Sciatic nerve (tissue), 2 donors: Measurements from ENCODE around the gene ATXN7L3. TPM values are rescaled to one million over a fixed set of nuclear protein-coding genes. Genes with fewer than 3 reads are reported as not detected.

ENCODE experiments used
- ATAC-seq: fragments of 200-7000 bp; cut with Tn5 transposase; one replicate; pipeline ENCODE4 v1.9.1; 2020; ENCODE audit warnings: mild to moderate bottlenecking, moderate library complexity
- DNase-seq: peaks from one replicate; pipeline ENCODE4 v3.0.0-alpha.2; 2020; ENCODE audit warnings: low spot score
- intact Hi-C: fragments of 100-400 bp; cut with DNase I; formaldehyde crosslinking; loops from one replicate; pipeline ENCODE4 v1.14.2; 2022
- total RNA-seq: library from RNA; stranded (reverse); fragmentation: NEBNext Ultra II Directional; extraction: Animal tissue kit (Norgen Biotek cat#: 25700); gene quantifications from one replicate; pipeline ENCODE4 v1.2.1, GENCODE V29; 2021
- donor health status: DM: no; HTN: no; CAD: no.
- donor health status: DM: no; HTN: no; CAD: no.

Gene ATXN7L3
- total RNA-seq, 1 donor from 2014 or later, result 59.8 TPM

DNA sequence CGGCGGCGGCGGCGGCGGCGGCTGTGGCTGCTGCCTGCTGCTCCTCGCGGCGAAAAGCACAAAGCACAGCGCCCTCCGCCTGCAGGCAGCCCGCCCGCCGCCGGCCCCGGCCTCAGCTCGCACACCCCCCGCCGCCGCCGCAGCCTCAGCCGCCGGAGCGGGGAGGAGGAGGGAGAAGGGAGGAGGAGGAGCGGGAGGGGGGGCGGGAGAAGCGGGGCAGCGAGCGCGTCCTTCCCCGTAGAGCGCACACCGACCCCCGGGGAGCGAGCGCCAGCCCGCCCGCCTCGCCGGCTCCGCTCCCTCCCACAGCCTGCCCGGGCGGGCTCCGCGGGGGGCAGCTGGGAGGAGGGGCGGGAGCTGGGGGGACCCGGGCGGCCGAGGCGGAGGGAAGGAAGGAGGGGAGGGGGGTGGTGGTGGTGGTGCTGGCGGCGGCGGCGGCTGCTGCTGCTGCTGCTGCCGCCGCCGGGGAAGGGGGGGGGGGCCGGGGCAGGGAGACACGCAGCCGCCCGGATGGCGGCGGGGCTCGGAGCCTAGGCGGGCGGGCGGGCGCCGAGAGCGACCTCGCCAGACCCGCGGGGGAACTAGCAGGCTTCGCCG, 20.0 kb upstream of the ATXN7L3 start, which contains the start of gene UBTF:
Gene UBTF (minus strand): TSS at position 60 of the 597 bp plus-strand sequence. CDS start 1,446 bp downstream, outside the sequence.
- ATAC-seq (peak; percentile 7), DNase-seq (peak; percentile 85)
- intact Hi-C loops, result no loop called here

DNA sequence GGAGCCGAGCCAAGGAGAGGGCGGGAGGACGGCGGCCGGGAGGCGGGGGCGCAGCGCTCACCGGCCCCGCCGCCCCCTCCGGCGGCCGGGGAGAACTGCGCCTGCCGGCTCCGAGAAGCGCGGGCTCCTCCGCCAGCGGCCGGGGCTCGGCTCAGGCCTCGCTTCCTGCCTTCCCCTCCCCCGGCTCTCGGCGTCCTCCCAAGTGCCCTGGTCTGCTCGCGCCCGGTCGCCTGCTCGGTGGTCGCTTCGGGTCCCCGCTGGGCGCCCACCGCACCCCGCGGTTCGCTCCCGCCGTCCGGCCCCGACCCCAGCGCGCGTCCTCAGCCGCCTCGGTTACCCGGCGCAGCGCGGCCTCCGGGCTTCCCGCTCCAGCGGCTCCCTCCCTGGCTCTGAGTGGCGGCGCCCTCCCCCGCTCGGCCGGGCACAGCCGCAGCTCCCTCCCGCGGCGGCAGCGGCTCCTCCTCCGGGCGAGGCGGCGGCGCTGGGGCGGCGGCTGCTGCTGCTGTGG, 19.5 kb upstream of the ATXN7L3 start:
- ATAC-seq (no peak), DNase-seq (peak; percentile 82)
- intact Hi-C loops, result no loop called here

DNA sequence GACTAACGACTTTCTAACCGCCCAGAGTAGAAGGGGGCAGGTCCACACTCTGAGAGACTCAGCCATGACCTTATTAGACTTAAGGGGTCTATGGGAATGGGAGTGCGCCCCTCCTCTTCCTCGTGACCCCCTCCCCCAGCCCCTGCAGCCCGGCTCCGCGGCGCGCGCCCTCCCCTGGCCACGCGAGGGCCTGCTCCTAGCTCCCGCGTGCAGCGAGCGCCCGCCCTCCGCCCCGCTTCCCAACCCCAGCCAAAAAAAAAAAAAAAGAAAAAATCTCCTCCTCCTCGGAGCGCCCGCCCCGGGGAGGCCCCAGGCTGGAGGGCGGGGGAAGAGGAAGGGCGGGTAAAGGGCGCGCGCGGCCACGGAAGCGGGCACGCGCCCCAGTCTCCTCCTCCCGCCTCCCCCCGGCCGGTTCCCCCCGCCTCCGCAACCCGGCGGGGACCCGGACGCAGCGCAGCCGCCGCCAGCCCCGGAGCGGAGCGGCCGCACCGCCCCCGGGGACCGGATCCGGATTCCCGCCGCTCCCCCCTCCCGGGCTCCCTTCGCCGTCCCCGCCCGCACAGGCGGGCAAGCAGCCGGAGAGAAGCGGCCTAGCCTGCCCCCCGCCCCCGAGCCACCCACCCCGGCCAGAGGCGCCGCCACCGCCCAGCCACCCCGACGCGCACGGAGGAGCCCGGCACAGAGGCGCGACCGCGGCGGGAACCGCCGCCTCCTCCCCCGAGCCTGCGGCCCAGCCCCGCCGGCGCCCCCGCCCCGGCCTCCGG, 18.8 kb upstream of the ATXN7L3 start:
- ATAC-seq (peak; percentile 82), DNase-seq (peak; percentile 93)
- intact Hi-C loops, result no loop called here

DNA sequence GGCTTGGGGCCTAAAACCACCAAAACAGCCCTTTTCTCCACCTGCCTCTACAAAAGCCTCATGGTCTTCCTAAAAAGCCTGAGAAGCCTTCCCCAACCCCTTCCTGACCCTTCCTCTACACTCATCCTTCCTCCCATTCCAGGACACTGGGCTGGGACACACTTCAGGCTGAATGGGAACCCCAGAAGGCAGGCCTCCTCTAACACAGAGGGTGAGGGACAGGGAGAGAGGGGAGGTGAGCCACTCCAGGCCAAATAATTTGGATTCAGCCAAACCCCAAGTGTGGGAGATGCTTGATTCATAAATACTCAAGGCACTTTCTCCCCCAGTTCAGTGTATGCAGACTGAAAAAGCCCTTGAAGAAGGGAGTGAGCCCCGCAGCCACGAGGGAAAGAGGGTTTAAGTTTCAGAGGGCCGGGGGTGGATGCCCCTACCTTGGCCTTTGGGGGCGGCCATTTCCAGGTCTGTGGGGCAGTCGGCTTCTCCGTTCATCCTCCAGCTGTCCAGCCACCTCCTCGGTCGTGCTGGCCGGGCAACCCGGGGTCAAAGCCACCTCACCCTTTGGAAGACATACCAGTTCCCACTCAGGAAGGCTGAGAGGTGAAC, 18.2 kb upstream of the ATXN7L3 start:
- ATAC-seq, result no peak

DNA sequence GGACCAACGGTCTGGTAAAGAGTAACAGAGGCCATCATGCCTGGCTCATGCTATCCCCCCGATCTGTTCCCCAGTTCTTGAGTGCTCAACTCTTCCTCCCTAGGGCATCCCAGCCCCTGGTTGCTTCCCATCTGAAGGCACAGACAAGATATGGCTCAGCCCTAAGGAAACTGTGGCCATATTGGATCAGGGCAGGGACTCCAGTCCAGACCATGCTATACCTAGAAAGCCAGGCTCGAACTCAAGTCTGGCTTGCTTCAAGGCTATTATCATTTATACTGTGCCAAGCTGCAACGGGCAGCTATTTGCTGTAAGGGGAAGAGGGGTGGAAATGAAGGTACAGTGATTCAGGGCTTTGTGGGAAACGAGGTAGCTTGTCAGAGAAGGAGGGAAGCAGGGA, 17.0 kb upstream of the ATXN7L3 start:
- DNase-seq, result no peak
- ATAC-seq, result no peak
- intact Hi-C loops, result no loop called here

More for the DNA sequence above, 18.2 kb upstream of the ATXN7L3 start:
- intact Hi-C loops, result no loop called here
- DNase-seq, result no peak

DNA sequence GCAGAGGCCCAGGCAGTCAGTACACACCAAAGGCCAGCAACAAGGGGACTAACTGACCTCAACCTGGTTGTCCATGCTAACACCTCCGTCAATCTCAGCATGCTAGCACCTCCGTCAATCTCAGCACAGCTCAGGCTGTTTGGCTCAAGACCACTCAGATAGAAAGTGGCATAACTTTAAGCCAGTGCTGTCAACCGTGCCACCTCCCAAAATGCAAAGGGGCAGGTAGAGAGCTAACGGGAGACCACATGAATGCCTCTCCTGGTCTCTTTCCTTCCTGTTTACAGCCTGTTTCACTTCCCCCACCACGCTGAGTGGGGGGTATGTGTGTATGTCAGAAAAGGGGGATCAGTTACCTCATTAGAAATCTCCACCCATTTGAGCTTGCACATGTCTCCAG, 16.5 kb upstream of the ATXN7L3 start:
- no peak for DNase-seq
- ATAC-seq, result no peak
- intact Hi-C loops, result no loop called here

DNA sequence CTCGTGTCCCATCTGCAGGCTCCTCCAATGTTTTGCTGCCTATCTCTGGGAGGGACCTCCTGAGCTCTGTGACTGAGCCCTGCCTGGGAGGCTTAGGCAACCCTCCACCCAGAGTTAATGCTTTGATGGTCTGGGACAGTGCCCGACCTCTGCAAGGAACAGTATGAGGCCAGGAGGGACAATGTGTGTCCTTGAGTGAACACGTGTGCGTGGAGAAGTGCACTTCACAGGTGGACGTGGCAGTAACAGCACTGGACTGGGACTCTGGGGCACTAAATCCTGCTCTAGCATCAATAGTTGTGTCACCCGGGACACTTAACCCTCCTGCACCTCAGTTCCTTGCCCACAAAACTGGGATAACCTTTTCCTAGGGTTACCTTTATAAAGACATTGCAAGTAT, 15.2 kb upstream of the ATXN7L3 start:
- DNase-seq (no peak), ATAC-seq (no peak)
- intact Hi-C loops, result no loop called here

DNA sequence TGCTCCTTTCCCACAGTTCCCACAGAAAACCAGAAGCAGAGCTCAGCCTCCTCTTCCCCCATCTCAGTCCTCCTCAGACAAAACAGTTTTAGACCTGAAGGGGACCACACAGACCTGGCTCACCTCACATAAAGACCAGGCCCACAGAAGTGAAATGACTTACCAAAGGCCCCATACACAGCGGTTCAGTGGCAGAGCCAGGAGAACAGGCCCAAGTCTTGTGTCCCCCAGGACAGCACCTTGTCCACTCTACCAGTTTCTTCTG, 14.5 kb upstream of the ATXN7L3 start:
- DNase-seq (no peak), ATAC-seq (no peak)
- intact Hi-C loops, result no loop called here

DNA sequence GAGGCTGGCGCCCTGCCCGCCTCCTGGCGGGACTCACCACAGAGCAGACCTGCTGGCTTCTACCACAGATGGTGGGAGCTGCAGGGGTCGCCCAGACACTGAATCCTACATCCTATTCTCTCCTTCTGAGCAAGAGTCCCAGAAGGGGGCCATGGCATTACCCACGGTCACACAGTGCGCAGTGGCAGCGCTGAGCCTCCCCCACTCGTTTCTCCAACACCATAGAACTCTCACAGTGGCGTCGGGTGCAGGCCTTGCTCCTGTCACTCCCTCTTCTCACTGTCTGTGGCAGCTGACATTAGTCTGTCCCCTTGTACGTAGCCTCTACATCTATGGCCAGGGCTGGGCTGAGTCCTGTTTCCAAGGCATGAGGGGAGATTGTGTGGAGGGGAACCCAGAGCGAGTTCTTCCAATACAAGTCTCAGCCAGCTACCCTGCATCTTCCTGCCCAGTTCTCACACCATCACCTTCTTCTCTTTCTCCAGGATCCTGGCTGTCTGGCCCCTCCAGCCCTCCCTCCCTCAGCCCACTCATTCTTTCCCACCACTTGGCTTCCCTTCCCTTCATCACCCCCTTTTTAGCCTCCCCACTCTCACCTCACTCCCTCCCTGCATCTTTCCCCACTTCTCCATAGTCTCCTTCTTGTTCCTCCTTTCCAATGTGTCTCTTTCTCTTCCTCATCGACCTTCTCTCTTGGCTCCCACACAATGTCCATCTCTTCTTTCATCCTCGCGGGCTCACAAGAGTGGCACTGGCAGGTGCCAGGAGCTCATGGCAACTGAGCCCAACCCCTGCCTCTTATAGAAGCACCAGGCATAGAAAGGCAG, 13.9 kb upstream of the ATXN7L3 start:
- ATAC-seq (no peak), DNase-seq (no peak)
- intact Hi-C loops, result no loop called here

DNA sequence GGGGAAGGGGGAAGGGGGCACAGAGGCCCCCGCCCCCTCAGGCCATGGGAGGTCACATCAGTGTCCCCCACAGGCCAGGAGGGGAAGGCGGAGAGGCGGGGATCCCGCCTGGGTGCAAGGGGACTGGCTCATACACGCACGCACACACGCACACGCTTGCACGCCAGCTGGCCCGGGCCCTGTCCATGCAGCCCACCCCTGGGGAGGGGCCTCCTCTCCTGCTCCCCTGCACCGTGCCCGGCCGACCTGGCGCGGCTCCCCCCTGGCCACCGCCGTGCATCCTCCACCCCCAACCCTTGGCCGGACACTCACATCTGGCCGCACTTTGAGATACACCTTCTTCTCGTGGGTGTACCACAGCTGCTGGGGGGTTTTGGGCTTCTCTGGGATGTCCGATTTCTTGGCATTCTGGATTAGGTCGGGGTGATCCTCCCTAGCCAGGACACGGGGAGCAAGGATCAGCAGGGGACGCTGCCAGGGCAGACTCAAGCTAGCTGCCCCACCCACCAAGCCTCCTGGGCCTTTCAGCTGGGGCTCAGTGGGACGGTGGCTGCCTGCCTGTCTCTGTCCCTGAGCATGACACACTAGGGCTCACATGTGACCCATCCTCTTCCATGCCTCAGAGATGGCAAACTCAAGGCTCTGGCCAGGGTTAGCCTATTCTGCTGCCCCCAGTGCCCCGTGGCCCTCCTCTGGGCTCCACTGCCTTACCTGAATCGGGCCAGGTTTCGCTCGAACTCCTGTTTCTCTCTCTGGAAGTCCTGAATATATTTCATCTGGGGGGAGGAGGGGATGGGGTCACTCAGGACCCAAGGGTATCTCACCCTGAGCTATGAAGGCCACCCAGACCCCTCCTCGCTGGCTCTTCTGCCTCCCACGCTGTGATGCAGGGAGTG, 13.1 kb upstream of the ATXN7L3 start:
- ATAC-seq, result no peak
- no peak for DNase-seq
- intact Hi-C loops, result no loop called here

DNA sequence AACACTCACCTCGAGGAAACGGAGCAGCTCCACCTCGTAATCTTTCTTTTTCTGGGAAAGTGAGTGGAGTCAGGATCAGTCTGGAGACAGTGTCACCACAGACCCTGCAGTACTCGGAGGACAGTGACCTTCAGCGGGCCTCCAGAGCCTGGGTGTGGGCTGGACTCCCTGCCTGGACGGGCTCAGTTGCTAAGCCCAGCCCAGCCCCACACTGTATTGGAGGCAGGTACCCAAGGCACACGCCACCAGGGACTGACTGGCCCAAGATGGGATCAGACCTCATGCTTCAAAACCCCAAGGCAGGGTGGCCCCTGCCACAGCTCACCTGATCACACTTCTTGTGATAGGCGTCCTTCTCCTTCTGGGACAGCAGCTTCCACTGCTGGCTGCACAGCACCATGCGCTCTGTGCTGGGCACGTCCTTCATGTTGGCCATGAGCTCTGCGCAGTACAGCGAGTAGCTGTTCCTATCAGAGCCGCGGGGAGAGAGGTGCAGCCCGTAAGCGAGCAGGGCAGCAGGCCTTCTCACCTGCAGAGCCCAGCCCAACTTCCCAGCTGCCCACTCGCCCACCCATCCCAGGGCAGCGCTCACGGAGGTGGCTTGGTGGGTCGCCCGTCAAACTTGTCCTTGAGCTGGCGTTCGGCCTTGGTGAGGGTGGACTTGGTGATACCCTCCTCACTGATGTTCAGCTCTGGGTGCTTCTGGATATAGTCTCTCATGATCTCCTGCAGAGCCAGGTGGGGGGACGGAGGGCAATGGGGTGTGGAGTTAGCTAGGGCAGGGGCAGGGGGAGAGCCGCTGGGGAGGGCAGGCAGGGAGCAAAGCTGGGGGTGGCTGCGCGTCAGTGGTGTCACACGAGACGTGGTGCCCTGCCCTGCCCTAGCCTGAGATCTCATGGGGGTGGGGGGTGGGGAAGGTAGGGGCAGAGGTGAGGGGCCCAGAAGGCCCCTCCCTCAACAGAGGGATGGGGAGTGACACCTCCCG, 11.9 kb upstream of the ATXN7L3 start:
- intact Hi-C loops, result loop anchor here (2.0 kb wide), 1 partner anchor 115 kb away; no protein-coding TSS in a partner anchor
- DNase-seq (no peak), ATAC-seq (no peak)

DNA sequence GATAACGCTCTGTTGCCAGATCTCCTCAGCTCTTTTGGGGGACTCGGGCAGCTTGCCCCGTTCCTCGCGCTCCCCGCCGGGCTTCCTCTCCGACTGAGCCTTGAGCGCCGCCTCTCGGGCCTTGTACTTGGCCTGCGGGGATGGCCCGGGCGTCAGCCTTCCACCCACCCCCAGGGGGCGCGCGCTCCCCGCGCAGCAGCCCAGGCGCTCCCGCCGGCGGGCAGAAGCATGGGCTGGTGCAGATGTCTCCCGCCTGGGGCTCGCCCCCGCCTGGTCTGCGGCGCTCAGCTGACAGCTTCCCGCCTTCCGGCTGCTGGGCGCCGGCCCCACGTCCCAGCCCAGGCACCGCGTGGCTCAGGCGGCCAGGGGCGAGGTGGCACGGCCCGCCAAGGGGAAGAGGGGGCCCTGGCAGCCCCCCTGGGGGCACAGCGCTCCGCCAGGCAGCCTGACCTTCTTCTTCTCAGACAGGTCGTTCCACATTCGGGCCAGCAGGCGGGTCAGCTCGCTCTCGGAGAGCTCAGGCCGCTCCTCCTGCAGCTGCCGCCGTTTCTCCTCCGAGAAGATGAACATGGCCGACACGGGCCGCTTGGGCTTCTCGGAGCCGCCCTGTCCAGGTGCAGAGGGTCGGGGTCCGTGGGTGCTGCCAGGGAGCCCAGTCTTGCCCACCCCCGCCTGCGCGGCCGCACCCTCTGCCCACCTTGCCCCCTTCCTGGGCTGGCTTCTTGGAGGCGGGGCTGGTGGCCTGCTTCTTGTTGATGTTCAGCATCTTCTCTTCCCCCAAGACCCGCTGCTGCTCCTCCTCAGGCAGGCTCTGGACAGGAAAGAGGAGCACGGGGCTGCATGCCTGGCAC, 10.9 kb upstream of the ATXN7L3 start:
- intact Hi-C loops, result loop anchor here (2.0 kb wide), 1 partner anchor 116 kb away; no protein-coding TSS in a partner anchor
- DNase-seq, result peak; percentile 92

DNA sequence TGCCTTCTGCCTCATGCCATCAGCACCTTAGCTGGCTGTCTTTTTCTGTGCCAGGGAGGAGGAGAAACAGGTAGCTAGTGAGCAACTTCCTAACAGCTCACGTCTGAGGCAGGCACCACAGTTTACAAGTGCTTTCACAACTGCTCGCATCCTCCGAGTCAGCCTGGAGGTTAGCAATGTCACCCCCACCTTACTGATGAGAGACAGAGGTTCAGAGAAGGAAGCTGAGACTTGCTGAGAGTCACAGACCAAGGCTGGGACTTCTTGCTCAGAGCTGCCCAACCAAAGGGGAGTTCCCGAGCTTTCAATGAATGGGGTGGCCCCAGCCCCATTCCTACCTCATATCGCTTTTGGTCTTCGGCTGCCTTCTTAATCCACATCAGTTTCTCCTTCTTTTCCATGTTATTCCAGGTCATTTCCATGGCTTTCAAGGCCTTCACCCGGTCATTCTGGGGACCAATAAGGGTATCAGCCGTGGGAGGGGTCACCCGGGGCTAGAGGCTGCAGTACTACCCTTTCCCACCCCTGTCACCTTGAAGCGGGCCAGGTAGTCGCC, 10.2 kb upstream of the ATXN7L3 start:
- intact Hi-C loops, result loop anchor here (2.0 kb wide), 1 partner anchor 117 kb away; no protein-coding TSS in a partner anchor
- no peak for DNase-seq

More for the DNA sequence above, 10.9 kb upstream of the ATXN7L3 start:
- peak; percentile 86 for ATAC-seq

DNA sequence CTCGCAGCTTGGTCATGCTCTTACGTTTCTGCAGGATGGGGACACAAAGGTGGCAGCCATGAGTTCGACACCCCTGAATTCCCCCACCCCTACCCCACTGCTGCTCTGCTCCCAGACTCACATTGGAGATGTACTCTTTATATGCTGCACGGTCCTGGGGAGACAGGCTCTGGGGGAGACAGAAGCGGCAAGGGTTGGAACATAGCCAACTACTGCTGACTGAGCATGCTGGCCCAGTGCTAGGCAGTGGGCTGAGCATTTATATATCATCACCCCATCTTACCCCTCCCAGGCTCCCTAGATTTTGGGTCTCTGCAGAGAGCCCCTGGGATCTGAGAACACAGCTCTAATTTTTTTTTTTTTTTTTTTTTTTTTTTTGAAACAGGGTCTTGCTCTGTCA, 8.1 kb upstream of the ATXN7L3 start:
- DNase-seq (no peak), ATAC-seq (no peak)
- intact Hi-C loops, result no loop called here

More for the DNA sequence above, 10.2 kb upstream of the ATXN7L3 start:
- ATAC-seq, result no peak

DNA sequence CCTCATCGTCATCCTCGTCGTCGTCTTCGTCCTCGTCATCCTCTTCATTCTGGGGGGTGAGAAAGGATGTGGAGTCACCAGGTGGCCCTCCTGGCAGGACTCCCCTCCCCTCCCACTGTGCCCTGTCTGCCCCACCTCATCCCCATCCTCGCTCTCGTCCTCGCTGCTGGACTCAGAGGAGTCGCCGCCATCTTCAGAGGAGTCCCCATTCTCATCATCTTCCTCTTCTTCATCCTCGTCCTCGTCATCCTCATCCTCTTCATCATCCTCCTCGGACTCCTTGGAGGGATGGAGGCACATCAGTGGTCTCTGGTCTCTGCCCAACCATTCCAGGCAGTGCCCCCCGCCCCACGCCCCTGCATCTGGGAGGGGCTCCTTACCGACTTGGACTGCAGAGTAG, 7.6 kb upstream of the ATXN7L3 start:
- intact Hi-C loops, result no loop called here
- no peak for DNase-seq
- ATAC-seq, result no peak

DNA sequence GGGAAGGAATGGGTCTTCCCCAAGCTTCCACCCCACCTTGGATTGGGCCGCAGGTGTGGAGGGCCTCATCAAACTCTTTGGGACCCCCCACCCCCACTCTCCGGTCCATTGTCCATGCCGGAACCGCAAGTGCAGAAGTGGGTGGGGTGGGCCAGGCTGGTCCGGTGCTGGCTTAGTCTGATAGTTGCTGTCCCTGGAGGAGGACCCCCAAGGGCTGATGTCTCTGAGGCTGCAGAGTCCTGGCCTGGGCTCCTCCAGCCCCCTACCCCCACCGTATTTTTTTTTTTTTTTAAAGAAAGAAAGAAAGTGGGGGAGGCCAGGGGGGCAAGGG, 7.1 kb upstream of the ATXN7L3 start:
- ATAC-seq (no peak), DNase-seq (no peak)
- intact Hi-C loops, result no loop called here
